Left ventricle myocardium superior (tissue), 1 donor: Measurements from ENCODE around the gene ATP6V0B. TPM values are rescaled to one million over a fixed set of nuclear protein-coding genes. Genes with fewer than 3 reads are reported as not detected.

Source experiments
- ATAC-seq: fragments of 200-7000 bp; cut with Tn5 transposase; one replicate; pipeline ENCODE4 v1.9.1; 2020; ENCODE audit warnings: mild to moderate bottlenecking, moderate library complexity
- DNase-seq: peaks from one replicate; pipeline ENCODE4 v3.0.0-alpha.2; 2020
- intact Hi-C: fragments of 100-400 bp; cut with micrococcal nuclease; formaldehyde crosslinking; loops from one replicate; pipeline ENCODE4 v1.11.0; 2022
- total RNA-seq: library from RNA; stranded (reverse); fragmentation: NEBNext Ultra II Directional; extraction: Animal tissue kit (Norgen Biotek cat#: 25700); gene quantifications from one replicate; pipeline ENCODE4 v1.2.1, GENCODE V29; 2021
- donor health status: DM: no; HTN: yes; CAD: no; lungs with severe emphysema.

ATP6V0B gene
- total RNA-seq, 1 donor from 2014 or later = 89.6 TPM

GRCh38 chr1:43994794-43995790 is 20.3 kb downstream of the ATP6V0B start:
- intact Hi-C loops = no loop called here
- ATAC-seq = no peak
- no peak for DNase-seq

- intact Hi-C loops = no loop called here
- DNase-seq = no peak
- ATAC-seq = no peak
These were observed 21.4 kb downstream of the ATP6V0B start for GRCh38 chr1:43995984-43996732.

DNA sequence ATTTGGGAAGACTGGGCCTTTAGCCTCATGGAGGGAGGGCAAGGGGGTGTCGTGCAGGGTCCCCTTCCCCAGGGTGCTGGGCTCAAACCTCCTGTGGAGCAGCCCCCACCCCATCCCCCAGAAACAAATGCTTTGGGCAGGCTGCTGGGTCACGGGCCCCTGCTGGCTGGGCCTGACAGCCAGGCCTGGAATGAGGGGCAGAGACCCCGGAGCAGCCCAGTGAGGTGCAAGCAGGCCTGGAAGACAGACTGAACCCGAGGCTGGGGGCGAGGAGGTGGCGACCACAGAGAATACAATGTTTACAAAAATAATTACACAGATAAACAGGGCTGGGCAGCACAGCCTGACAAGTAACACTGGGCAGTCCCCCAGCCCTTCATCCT is 22.0 kb downstream of the ATP6V0B start:
- DNase-seq (no peak), ATAC-seq (no peak)
- intact Hi-C loops = no loop called here

GRCh38 chr1:43997295-43997999 is 22.7 kb downstream of the ATP6V0B start:
- intact Hi-C loops = no loop called here

GRCh38 chr1:43998000-43998378 is 23.2 kb downstream of the ATP6V0B start:
- DNase-seq = no peak
- intact Hi-C loops = no loop called here
- no peak for ATAC-seq

More at GRCh38 chr1:43997295-43997999, 22.7 kb downstream of the ATP6V0B start:
- DNase-seq (no peak), ATAC-seq (no peak)

GRCh38 chr1:43999455-43999854 is 24.7 kb downstream of the ATP6V0B start:
- intact Hi-C loops = no loop called here
- DNase-seq = no peak
- ATAC-seq = no peak

DNA sequence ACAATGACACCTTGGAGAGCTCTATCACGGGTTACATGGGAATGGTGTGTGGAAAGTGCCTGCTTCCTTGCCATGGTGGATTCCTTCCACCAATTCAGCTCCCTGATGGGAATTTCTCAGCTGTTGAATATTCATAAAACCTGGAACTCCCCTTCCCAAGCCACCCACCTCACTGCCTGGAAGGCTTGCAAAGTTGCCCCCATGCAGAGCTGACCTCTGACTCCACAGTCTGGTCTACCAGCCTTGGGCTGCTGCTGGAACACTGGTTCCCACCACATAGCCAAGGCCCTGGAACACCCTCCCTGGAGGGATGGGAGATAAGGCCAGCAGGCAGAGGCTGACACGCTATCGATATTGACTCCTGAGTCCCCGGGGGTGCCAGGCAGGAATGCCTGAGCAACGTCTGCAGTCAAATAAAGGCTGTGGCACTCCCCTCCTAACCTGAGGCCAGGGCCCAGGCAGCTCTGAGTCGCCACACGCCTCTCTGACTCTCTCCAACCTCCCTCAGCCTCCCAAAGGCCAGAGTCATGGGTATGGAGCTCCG is 25.4 kb downstream of the ATP6V0B start:
- DNase-seq (no peak), ATAC-seq (no peak)
- intact Hi-C loops = no loop called here

DNA sequence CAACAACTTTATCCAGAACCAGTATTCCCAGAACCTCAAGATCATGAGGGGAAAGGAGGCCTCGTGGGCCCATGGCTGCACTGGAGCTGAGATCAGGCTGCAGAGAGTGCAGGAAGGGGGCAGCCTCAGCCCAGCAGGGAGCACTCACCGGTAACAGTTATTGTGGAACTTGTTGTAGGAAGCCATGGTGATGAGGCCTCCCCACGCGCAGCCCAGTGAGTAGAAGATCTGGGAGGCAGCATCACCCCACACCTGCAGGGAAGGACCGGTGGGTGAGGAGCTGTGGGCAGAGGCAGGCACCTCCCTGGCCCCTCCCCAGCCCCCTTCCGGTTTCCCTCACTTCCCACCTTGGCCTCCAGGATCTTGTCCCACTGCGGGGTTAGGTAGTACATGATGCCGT is 27.4 kb downstream of the ATP6V0B start:
- intact Hi-C loops = no loop called here
- no peak for ATAC-seq
- DNase-seq = no peak

- DNase-seq (no peak), ATAC-seq (no peak)
- intact Hi-C loops = no loop called here
These were observed 27.9 kb downstream of the ATP6V0B start for GRCh38 chr1:44002606-44003157.

DNA sequence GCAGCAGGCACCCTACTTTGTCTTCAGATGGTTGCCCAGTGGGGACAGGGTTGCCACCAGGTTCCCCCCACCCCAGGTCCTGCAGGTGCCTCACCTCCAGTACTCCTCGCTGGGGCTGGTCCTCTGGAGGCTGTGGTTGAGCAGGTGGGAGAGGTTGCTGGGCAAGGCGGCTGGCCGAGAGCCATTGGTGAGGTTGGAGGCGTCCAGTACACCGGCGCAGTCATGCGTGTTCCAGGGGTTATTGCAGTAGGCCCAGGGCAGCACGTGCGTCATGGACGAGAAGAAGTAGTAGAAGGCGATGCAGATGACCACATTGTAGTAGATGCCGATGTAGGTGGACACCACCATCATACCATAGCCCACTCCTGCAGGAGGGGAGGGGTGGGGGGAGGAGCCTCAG is 33.5 kb downstream of the ATP6V0B start:
- DNase-seq (no peak), ATAC-seq (no peak)
- intact Hi-C loops = no loop called here

DNA sequence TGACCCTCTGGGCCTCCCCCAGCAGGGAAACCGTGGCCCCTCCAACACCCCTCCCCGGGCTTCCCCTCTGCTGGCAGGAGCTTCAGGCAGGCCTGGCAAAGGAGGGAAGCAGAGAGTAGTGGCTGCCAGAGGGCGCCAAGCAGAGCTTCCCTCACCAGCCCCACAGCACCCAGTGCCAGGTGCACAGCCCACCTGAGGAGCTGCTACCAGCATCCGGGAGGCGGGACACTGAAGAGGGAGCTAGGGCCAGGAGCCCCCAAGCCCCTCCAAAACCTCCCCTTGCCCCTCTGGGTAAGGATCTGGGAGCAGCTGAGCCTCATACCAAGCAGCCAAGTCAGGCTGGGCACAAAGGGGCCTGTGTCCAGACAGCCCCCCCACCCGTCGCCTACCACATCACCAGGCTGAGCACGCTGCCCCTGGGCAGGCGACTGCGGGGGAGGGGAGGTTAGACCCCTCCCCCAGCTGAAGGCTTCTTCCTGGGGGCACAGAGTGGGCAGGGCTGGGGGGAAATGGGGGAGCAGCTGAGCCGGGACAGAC is 36.2 kb downstream of the ATP6V0B start:
- DNase-seq (no peak), ATAC-seq (no peak)
- intact Hi-C loops = no loop called here

DNA sequence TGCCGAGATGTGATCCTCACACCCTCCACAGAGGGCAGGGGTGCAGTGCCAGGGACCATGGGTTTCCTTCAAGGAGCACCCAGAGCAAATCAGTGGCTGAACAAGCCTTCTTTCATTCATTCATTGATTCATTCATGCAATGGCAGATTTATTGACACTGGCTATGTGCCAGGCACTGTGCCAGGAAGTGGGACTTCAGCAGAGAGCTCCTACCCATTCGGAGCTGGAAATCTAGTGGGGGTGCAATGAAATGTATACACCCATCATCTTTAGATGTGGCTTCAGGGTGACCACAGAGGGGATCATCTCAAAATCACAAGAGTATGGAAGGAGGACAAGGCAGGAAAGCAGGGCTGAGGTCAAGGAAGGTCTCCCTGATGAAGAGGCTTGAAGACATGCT is 37.6 kb downstream of the ATP6V0B start:
- intact Hi-C loops = no loop called here
- DNase-seq (no peak), ATAC-seq (no peak)

DNA sequence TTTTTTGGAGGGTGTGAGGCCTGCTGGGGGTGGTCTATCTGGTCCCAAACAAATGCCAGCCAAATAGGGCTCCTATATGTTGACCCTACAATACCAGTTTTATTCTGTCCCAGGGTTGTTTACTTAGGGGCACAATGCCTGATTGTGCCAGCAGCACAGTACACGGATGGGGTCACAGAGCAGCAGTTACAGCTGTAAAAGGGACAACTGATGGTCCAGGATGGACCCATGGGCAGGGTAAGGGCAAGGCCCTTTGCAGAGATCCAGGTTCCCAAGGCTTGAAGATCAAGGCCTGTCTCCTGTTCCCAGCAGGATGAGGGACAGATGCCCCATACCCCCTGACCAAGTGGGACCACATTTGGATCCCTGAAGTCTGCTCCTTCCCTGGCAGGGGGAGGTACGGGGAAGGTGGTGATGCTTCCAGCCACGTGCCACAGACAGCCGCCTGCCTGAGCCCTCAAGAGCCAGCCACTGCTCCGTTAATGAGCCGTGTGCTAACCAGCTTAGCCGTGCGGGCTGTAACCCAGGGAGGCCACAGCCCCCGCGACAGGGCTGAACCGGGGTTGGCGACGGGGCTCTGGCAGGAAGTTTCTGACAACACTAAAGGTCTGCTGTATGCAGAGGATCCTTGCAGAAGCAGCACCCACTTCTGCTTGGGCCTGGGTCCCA is 38.3 kb downstream of the ATP6V0B start:
- intact Hi-C loops = no loop called here
- ATAC-seq = no peak
- DNase-seq = no peak

- no peak for DNase-seq
- no peak for ATAC-seq
- intact Hi-C loops = no loop called here
These were observed 39.2 kb downstream of the ATP6V0B start for GRCh38 chr1:44013949-44014348.

DNA sequence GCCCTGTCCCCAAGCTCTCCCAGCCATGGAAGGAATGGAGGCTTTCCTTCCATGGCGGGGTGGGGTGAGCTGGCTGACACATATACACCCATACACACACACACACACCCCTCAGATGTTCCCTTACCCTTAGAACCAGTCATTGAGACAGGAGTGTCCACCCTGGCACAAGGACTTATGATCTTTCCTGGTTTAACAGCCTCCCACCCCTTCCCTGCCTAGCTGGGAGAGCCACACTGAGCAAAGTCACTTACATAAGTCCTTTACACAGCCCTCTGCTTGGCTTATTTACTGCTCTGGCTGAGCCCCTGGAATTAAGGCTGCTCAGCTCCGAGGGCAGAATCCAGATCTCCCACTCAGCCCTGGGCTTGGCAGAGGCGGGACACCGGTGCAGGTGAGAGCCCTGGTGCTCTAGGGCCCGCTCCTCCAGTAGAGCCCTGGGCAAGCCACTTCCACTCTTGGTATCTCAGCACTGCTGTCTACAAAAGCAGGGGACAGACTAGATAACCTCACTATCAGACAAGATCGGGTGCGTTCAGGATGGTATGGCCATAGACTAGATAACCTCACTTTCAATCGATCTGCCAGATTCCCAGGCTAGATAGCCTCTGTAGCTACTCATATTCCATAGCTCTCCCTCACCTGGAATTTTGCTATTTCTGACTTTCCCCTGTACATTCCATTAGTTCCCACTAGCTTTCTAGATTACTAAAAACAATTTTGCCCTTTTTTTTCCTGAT is 39.8 kb downstream of the ATP6V0B start:
- no peak for DNase-seq
- ATAC-seq = no peak
- intact Hi-C loops = no loop called here

DNA sequence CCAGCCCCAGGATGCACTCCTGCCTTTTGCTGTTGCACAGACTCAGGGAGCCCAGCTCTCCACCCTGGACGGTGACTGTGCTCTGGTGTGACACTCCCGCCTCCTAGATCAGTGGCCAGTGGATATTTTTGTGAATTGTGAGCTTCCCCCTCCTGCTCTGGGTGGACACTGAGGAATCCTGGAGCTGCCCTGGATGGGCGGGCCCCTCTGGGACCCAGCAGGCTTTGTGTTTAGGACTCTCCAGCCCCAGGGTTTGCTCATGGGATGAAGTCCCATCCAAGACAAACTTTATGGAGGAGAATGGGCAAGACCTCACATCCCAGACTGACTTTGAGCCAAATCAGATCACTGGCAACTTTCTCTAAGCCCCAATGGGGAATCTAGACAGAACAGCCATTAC is 40.4 kb downstream of the ATP6V0B start:
- DNase-seq (no peak), ATAC-seq (peak; percentile 72)
- intact Hi-C loops = no loop called here

DNA sequence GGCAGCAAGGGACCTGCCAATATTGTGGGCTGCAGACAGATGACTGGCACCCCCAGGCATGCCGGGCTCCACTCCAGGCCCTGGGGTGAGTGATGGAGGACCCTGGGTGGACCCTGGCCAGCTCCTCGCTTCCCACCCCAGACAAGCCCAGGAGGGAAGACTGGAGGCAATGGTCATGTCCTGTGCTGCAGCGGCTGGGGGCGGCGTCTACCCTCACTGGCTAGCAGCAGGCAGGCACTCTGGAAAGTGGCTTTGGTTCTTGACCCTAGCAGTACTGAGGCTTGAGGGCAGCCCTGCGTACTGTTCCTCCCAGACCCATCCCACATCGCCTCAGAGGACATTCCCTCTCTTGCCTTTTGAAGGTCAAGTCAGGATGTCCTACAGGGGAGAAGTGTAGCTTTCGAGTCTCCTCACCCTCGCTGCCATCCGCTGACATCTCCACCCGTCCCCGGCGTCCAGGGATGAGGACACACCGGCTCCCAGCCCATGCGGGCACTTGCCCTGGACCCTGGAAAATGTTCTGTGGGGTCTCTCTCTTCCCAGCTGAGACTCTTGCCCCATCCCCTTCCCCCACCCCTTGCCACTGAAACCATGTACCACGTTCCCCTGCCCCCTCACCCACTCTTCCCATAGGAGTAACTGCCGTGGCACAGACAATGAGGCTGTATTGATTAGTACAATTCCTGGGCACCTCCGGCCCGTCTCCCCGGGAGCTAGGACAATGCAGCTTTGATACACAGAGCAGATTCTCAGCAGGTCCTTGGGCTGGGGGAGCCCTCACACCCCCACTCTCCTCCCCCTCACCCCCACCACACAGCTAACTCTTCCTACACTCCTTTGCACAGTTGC is 41.5 kb downstream of the ATP6V0B start:
- ATAC-seq (no peak), DNase-seq (no peak)
- intact Hi-C loops = no loop called here
